ENCODE data around the gene SH3PXD2B. TPM values are rescaled to one million over a fixed set of nuclear protein-coding genes. Genes with fewer than 3 reads are reported as not detected.
"Not testable (repeated sequence)": the region's sequence is repeated elsewhere in the genome, so short reads cannot be mapped to it uniquely, and the experiment has no call there.

Gene SH3PXD2B
- total RNA-seq, 1 donor, result 0.52 TPM

GRCh38 chr5:172414531-172415361 is 39.6 kb downstream of the SH3PXD2B start:
- no peaks in the 10 kb centered on the region for H3K9me3 ChIP-seq (ENCODE audit: low read depth, low read length)
- H3K27me3 ChIP-seq (ENCODE audit: insufficient read depth, low read length), result no peaks in the 10 kb centered on the region
- peaks cover 60% of the 10 kb centered on the region for H3K4me1 ChIP-seq (ENCODE audit: insufficient read depth, low read length)
- H3K4me3 ChIP-seq (ENCODE audit: low read length), result no peak overlapping the region

GRCh38 chr5:172413601-172414171 is 40.6 kb downstream of the SH3PXD2B start:
- Histone ChIP-seq H3K9me3 (ENCODE audit: low read depth, low read length) (no peaks in the 10 kb centered on the region), H3K4me1 (ENCODE audit: insufficient read depth, low read length) (peaks cover 61% of the 10 kb centered on the region), H3K4me3 (ENCODE audit: low read length) (no peak overlapping the region), H3K27me3 (ENCODE audit: insufficient read depth, low read length) (no peaks in the 10 kb centered on the region)

GRCh38 chr5:172412724-172413286 is 41.5 kb downstream of the SH3PXD2B start:
- Histone ChIP-seq H3K4me3 (ENCODE audit: low read length) (no peak overlapping the region), H3K4me1 (ENCODE audit: insufficient read depth, low read length) (peaks cover 58% of the 10 kb centered on the region), H3K9me3 (ENCODE audit: low read depth, low read length) (no peaks in the 10 kb centered on the region)

GRCh38 chr5:172411484-172412072 is 42.7 kb downstream of the SH3PXD2B start:
- no peaks in the 10 kb centered on the region for H3K9me3 ChIP-seq (ENCODE audit: low read depth, low read length)
- H3K4me3 ChIP-seq (ENCODE audit: low read length), result no peak overlapping the region
- peaks cover 58% of the 10 kb centered on the region for H3K4me1 ChIP-seq (ENCODE audit: insufficient read depth, low read length)
- no peaks in the 10 kb centered on the region for H3K27me3 ChIP-seq (ENCODE audit: insufficient read depth, low read length)

More at GRCh38 chr5:172412724-172413286, 41.5 kb downstream of the SH3PXD2B start:
- H3K27me3 ChIP-seq (ENCODE audit: insufficient read depth, low read length), result no peaks in the 10 kb centered on the region

- H3K4me1 ChIP-seq (ENCODE audit: insufficient read depth, low read length), result peaks cover 58% of the 10 kb centered on the region
Measured at GRCh38 chr5:172410662-172411483, 43.5 kb downstream of the SH3PXD2B start.

GRCh38 chr5:172410160-172410559 is 44.2 kb downstream of the SH3PXD2B start:
- Histone ChIP-seq H3K9me3 (ENCODE audit: low read depth, low read length) (no peaks in the 10 kb centered on the region), H3K27me3 (ENCODE audit: insufficient read depth, low read length) (no peaks in the 10 kb centered on the region), H3K4me3 (ENCODE audit: low read length) (no peak overlapping the region), H3K4me1 (ENCODE audit: insufficient read depth, low read length) (peaks cover 58% of the 10 kb centered on the region)

More at GRCh38 chr5:172410662-172411483, 43.5 kb downstream of the SH3PXD2B start:
- Histone ChIP-seq H3K9me3 (ENCODE audit: low read depth, low read length) (no peaks in the 10 kb centered on the region), H3K4me3 (ENCODE audit: low read length) (no peak overlapping the region), H3K27me3 (ENCODE audit: insufficient read depth, low read length) (no peaks in the 10 kb centered on the region)

GRCh38 chr5:172409477-172409876 is 44.8 kb downstream of the SH3PXD2B start:
- not testable (repeated sequence) for H3K27me3 ChIP-seq (ENCODE audit: insufficient read depth, low read length); H3K4me3 ChIP-seq (ENCODE audit: low read length); H3K9me3 ChIP-seq (ENCODE audit: low read depth, low read length)
- H3K4me1 ChIP-seq (ENCODE audit: insufficient read depth, low read length), result peaks cover 54% of the 10 kb centered on the region

- Histone ChIP-seq H3K4me3 (ENCODE audit: low read length) (no peak overlapping the region), H3K4me1 (ENCODE audit: insufficient read depth, low read length) (peaks cover 38% of the 10 kb centered on the region), H3K27me3 (ENCODE audit: insufficient read depth, low read length) (no peaks in the 10 kb centered on the region), H3K9me3 (ENCODE audit: low read depth, low read length) (no peaks in the 10 kb centered on the region)
Measured at GRCh38 chr5:172407822-172408221, 46.5 kb downstream of the SH3PXD2B start.

GRCh38 chr5:172407241-172407691 is 47.1 kb downstream of the SH3PXD2B start:
- Histone ChIP-seq H3K4me1 (ENCODE audit: insufficient read depth, low read length) (peaks cover 33% of the 10 kb centered on the region), H3K9me3 (ENCODE audit: low read depth, low read length) (no peaks in the 10 kb centered on the region), H3K27me3 (ENCODE audit: insufficient read depth, low read length) (no peaks in the 10 kb centered on the region), H3K4me3 (ENCODE audit: low read length) (no peak overlapping the region)

- H3K9me3 ChIP-seq (ENCODE audit: low read depth, low read length), result no peaks in the 10 kb centered on the region
- H3K27me3 ChIP-seq (ENCODE audit: insufficient read depth, low read length), result no peaks in the 10 kb centered on the region
- peaks cover 15% of the 10 kb centered on the region for H3K4me1 ChIP-seq (ENCODE audit: insufficient read depth, low read length)
- no peak overlapping the region for H3K4me3 ChIP-seq (ENCODE audit: low read length)
Measured at GRCh38 chr5:172405226-172406107, 48.9 kb downstream of the SH3PXD2B start.

GRCh38 chr5:172404746-172405145 is 49.6 kb downstream of the SH3PXD2B start:
- Histone ChIP-seq H3K27me3 (ENCODE audit: insufficient read depth, low read length) (no peaks in the 10 kb centered on the region), H3K9me3 (ENCODE audit: low read depth, low read length) (no peaks in the 10 kb centered on the region), H3K4me3 (ENCODE audit: low read length) (no peak overlapping the region), H3K4me1 (ENCODE audit: insufficient read depth, low read length) (peaks cover 7% of the 10 kb centered on the region)

- Histone ChIP-seq H3K4me3 (ENCODE audit: low read length) (no peak overlapping the region), H3K4me1 (ENCODE audit: insufficient read depth, low read length) (no peaks in the 10 kb centered on the region), H3K9me3 (ENCODE audit: low read depth, low read length) (no peaks in the 10 kb centered on the region), H3K27me3 (ENCODE audit: insufficient read depth, low read length) (no peaks in the 10 kb centered on the region)
Measured at GRCh38 chr5:172403817-172404216, 50.5 kb downstream of the SH3PXD2B start.

GRCh38 chr5:172403189-172403796 is 51.0 kb downstream of the SH3PXD2B start:
- no peaks in the 10 kb centered on the region for H3K4me1 ChIP-seq (ENCODE audit: insufficient read depth, low read length)

More at GRCh38 chr5:172403189-172403796, 51.0 kb downstream of the SH3PXD2B start:
- no peaks in the 10 kb centered on the region for H3K9me3 ChIP-seq (ENCODE audit: low read depth, low read length)
- no peaks in the 10 kb centered on the region for H3K27me3 ChIP-seq (ENCODE audit: insufficient read depth, low read length)
- no peak overlapping the region for H3K4me3 ChIP-seq (ENCODE audit: low read length)

Data from mononuclear cell (primary cell).